Upper lobe of left lung (tissue), 6 donors: ENCODE data around the gene LRRC43. TPM values are rescaled to one million over a fixed set of nuclear protein-coding genes. Genes with fewer than 3 reads are reported as not detected.
A peak's percentile ranks its signal among the peaks of the same experiment; 100 is the strongest.

Experiments
- ATAC-seq, 2 donors: fragments of 200-7000 bp; cut with Tn5 transposase; one replicate each; pipeline ENCODE4 v1.9.1; 2022; ENCODE audit warnings: mild to moderate bottlenecking in 2 of 2, moderate library complexity in 2 of 2; ENCODE audit not compliant: low FRiP score in 2 of 2
- DNase-seq, 2 donors: peaks; one replicate each; pipeline ENCODE4 v3.0.0-alpha.2; 2019 to 2020
- H3K27ac ChIP-seq, 4 donors: fragments of 200-600 bp; sonication (generic); one replicate each; pipeline ENCODE4 v1.5.1; 2016 to 2019
- H3K27me3 ChIP-seq, 4 donors: fragments of 200-600 bp; sonication (generic); one replicate each; pipeline ENCODE4 v1.5.1; 2017 to 2019
- H3K36me3 ChIP-seq, 4 donors: fragments of 200-600 bp; sonication (generic); one replicate each; pipeline ENCODE4 v1.5.1; 2016 to 2019
- H3K4me1 ChIP-seq, 4 donors: fragments of 200-600 bp; sonication (generic); one replicate each; pipeline ENCODE4 v1.5.1; 2018 to 2019
- H3K4me3 ChIP-seq, 4 donors: fragments of 200-600 bp; sonication (generic); one replicate each; pipeline ENCODE4 v1.5.1; 2017 to 2019; ENCODE audit warnings: mild to moderate bottlenecking in 2 of 4, moderate library complexity in 1 of 4
- H3K9me3 ChIP-seq, 4 donors: fragments of 200-600 bp; sonication (generic); one replicate each; pipeline ENCODE4 v1.5.1; 2018 to 2019
- EP300 ChIP-seq, 4 donors: sonication (generic); formaldehyde crosslinking; IDR thresholded peaks; one replicate each; pipeline ENCODE4 v1.5.1; 2017; ENCODE audit warnings: antibody characterized with exemption in 4 of 4, control low read depth in 2 of 4
- POLR2A ChIP-seq, 4 donors: fragments of 450-650 bp; IDR thresholded peaks; one replicate each; pipeline ENCODE4 v1.5.1; 2016 to 2017; ENCODE audit warnings: antibody characterized with exemption in 4 of 4, mild to moderate bottlenecking in 2 of 4
- POLR2AphosphoS5 ChIP-seq, 2 donors: sonication (generic); formaldehyde crosslinking; IDR thresholded peaks; one replicate each; pipeline ENCODE4 v1.5.1; 2017; ENCODE audit warnings: antibody characterized with exemption in 2 of 2
- WGBS, 2 donors: methylation state at CpG; one replicate each; pipeline ENCODE4 v1.1.5; 2017 to 2018; 5-methylcytosine and 5-hydroxymethylcytosine counted together
- total RNA-seq, 6 donors: library from RNA; depleted of rRNA in 4 of 6; stranded (reverse); fragments of >200 nt in 4 of 6; gene quantifications; one replicate each; pipeline versions ENCODE4 v1.1.0 to v1.2.1, GENCODE V29; 2016 to 2021
- TF ChIP-seq, protein P1 (sequence below), 6 experiments: fragments of 450-650 bp in 4 of 6; fragments of 200-600 bp in 2 of 6; sonication (generic) in 2 of 6; IDR thresholded peaks; one replicate each; pipeline ENCODE4 v1.5.1; 2016 to 2019; ENCODE audit warnings: antibody characterized with exemption in 6 of 6
- donor health status: DM: no; HTN: no; CAD: no; lungs with moderate emphysema.
- donor health status: DM: no; HTN: yes; CAD: no; lungs with severe emphysema.

LRRC43 gene
- total RNA-seq, 6 donors from 2014 or later: 0.72 to 13.6 (median 5.5) TPM

DNA sequence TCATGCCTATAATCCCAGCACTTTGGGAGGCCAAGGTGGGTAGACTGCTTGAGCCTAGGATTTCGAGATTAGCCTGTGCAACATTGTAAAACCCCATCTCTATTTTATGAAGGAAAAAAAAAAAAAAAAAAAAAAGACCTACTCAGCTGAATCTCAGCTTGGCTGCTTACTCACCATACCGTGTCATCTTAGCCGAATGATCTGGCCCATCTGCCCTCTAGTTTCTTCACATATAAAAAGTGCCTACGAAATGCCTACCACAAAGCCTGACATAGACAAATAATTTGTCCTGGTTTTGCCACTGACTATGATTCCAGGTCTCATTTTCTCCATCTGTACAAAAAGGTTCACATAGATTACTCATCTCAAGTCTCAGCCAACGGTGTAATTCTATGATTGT lies 32.8 kb downstream of the LRRC43 start:
- ATAC-seq (no peak), DNase-seq (no peak)
- no peaks in the 10 kb centered on the region for H3K27me3 ChIP-seq
- 92 to 95% methylated on average over 5 of the region's 5 CpGs for WGBS, 2 donors
- TF ChIP-seq POLR2A (IDR thresholded peaks at IDR 0.05) (no peak), EP300 (IDR thresholded peaks at IDR 0.05) (no peak), POLR2AphosphoS5 (IDR thresholded peaks at IDR 0.05) (no peak)
- TF ChIP-seq, protein P1, sequence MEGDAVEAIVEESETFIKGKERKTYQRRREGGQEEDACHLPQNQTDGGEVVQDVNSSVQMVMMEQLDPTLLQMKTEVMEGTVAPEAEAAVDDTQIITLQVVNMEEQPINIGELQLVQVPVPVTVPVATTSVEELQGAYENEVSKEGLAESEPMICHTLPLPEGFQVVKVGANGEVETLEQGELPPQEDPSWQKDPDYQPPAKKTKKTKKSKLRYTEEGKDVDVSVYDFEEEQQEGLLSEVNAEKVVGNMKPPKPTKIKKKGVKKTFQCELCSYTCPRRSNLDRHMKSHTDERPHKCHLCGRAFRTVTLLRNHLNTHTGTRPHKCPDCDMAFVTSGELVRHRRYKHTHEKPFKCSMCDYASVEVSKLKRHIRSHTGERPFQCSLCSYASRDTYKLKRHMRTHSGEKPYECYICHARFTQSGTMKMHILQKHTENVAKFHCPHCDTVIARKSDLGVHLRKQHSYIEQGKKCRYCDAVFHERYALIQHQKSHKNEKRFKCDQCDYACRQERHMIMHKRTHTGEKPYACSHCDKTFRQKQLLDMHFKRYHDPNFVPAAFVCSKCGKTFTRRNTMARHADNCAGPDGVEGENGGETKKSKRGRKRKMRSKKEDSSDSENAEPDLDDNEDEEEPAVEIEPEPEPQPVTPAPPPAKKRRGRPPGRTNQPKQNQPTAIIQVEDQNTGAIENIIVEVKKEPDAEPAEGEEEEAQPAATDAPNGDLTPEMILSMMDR (IDR thresholded peaks at IDR 0.05): no peak
- H3K36me3 ChIP-seq: peaks cover 36 to 95% (median 83%) of the 10 kb centered on the region in 4 donors
- no peaks in the 10 kb centered on the region for H3K9me3 ChIP-seq
- H3K4me3 ChIP-seq: no peak overlapping the region
- H3K27ac ChIP-seq: no peak overlapping the region
- H3K4me1 ChIP-seq: no peaks in the 10 kb centered on the region

DNA sequence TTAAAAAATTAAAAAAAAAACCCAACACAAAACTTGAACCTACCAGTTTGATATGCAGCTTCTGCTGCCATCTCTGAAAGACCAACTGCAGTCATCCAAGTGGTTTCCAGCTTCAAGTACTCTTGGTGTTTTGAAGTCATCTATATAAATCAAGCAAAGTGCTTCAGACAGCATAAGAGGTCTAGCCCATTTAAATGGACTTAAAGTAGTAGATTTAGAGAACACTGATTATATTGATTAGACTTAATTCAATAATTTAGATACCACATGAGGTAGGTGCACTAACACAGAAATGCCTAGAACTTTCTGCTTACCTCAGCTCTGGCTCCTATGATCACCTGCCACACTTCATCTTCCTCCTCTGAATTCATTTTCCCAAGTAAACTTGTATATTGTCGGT lies 33.5 kb downstream of the LRRC43 start:
- H3K36me3 ChIP-seq: peaks cover 36 to 95% (median 84%) of the 10 kb centered on the region in 4 donors
- H3K9me3 ChIP-seq: no peaks in the 10 kb centered on the region
- no peak overlapping the region for H3K27ac ChIP-seq
- no peak for TF ChIP-seq POLR2A (IDR thresholded peaks at IDR 0.05)
- TF ChIP-seq, protein P1 (IDR thresholded peaks at IDR 0.05): no peak
- H3K27me3 ChIP-seq: no peaks in the 10 kb centered on the region
- H3K4me3 ChIP-seq: no peak overlapping the region
- DNase-seq (no peak), ATAC-seq (no peak)
- 85 to 100% methylated on average over 1 of the region's 1 CpG for WGBS, 2 donors
- no peaks in the 10 kb centered on the region for H3K4me1 ChIP-seq

DNA sequence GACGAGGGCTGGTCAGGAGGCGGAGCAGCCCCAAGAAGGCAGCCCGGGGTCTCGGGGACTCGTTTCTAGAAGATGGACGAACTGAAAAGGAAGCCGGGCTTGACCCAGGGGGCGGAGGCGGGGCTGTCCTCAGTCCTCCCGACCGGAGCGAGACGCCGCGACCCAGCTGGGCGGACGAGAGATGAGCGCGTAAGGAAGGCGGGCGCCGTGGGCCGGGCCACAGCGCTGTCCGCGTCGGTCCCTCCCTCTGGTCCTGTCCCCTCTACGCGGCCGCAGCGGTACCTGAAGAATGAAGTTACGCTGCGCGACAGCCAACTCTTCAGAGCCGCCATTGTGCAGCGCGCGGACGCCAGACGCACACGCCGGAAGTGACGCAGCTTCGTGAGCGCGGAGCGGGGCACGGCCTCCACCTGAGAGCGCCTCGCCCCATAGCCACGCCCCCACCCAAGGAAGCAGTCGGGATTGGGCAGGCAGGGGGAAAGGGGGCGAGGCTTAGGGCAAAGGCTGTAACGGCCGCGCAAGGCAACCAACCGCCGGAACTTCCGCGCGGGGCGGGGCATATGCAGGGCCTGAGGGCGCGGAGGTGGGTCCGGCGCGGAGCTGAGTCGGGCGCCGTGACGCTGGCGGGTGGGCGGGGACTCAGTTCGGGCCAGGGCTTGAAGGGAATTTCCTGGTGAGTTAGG lies 42.9 kb downstream of the LRRC43 start, which contains the start of gene DIABLO:
Gene DIABLO (minus strand): TSS at position 370 of the 683 bp plus-strand sequence. CDS start 38 bp downstream, at position 332.
- peak within 1 kb of the TSS; percentile 90 to 95 (median 92) for H3K27ac ChIP-seq
- no peaks in the 10 kb centered on the region for H3K27me3 ChIP-seq
- ATAC-seq (peak; percentile 98 to 100), DNase-seq (peak; percentile 100)
- peaks cover 0 to 46% (median 20%) of the 10 kb centered on the region in 4 donors for H3K36me3 ChIP-seq
- WGBS, 2 donors: 2% methylated on average over 12 of the region's 74 CpGs; no CpG with 5 or more reads in 1 of the 2 donors
- peak within 1 kb of the TSS; percentile 56 to 91 (median 70) for H3K4me3 ChIP-seq
- H3K4me1 ChIP-seq: peaks cover 16 to 26% (median 19%) of the 10 kb centered on the region in 4 donors
- H3K9me3 ChIP-seq: no peaks in the 10 kb centered on the region
- TF ChIP-seq, protein P1 (IDR thresholded peaks at IDR 0.05): peak in 1 of 6 experiments; percentile 34
- peak in 1 of 4 donors; percentile 92 for TF ChIP-seq EP300 (IDR thresholded peaks at IDR 0.05)
- TF ChIP-seq POLR2AphosphoS5 (IDR thresholded peaks at IDR 0.05): peak; percentile 98
- peak in 3 of 4 donors; percentile 82 to 98 (median 98) for TF ChIP-seq POLR2A (IDR thresholded peaks at IDR 0.05)

DNA sequence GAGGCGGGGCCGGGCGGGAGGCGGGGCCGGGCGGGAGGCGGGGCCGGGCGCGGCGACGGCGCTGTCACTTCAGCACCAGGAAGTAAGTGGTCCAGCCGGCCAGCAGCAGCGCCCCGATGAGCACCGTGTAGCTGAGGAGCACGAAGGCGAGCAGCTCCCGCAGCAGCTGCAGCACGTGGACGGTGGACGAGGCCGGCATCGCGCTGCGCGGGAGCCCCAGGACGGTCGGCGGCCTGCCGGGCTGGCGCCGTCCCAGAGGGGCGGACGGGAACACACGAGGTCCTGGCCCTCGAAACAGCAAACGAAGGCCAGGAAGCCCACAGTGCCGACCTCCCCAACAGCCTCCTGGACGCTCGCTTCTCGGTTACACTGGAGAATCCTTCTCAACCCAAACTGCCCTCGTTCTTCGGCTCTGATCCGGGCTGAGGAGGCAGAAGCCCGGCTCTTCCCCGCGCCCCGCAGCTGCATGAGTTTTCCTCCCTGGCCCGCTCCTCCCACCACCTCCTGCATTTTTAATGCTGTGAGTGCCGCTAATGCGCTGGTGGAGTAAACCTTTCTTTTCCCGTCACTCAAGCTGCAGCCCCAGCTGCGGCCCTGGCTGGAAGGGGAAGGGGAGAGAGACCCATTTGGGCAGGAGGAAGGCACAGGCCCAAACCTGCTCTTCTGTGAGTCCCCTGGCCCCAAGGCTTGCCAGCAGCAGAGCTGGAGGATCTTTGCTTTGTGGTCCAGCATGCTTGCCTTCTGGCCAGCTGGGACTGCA lies 43.6 kb downstream of the LRRC43 start:
- H3K36me3 ChIP-seq: peaks cover 0 to 47% (median 22%) of the 10 kb centered on the region in 4 donors
- H3K4me1 ChIP-seq: peaks cover 16 to 26% (median 19%) of the 10 kb centered on the region in 4 donors
- no peaks in the 10 kb centered on the region for H3K27me3 ChIP-seq
- ATAC-seq (no peak), DNase-seq (no peak)
- 21 to 28% methylated on average over 14 to 17 of the region's 55 CpGs for WGBS, 2 donors
- H3K4me3 ChIP-seq: peak overlapping the region; percentile 15 to 91 (median 70)
- no peaks in the 10 kb centered on the region for H3K9me3 ChIP-seq
- H3K27ac ChIP-seq: peak overlapping the region; percentile 7 to 72 (median 30)
- TF ChIP-seq EP300 (IDR thresholded peaks at IDR 0.05) (no peak), POLR2AphosphoS5 (IDR thresholded peaks at IDR 0.05) (peak in 1 of 2 donors; percentile 21)

DNA sequence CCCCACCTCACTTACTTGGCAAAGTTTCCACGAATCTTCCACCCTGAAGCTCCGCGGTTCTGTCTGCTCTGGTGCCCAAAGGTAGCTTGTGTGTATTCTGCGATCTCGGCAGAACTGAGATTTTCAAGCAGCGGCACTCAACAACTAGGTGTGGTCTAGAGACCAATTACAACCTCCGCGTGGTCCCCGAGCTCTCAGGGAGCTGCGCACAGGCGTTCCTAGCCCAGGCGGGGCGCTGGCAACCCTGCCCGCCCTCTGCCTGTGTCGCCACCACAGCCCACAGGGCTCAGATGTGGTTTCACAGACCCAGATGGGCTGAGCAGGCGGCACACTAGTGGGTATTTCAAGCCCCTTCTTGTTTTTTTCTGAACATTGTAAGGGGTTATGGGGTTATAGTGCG lies 44.4 kb downstream of the LRRC43 start:
- peaks cover 0 to 48% (median 24%) of the 10 kb centered on the region in 4 donors for H3K36me3 ChIP-seq
- H3K4me3 ChIP-seq: no peak overlapping the region
- DNase-seq (peak in 1 of 2 donors; percentile 81), ATAC-seq (no peak)
- H3K27me3 ChIP-seq: no peaks in the 10 kb centered on the region
- H3K9me3 ChIP-seq: no peaks in the 10 kb centered on the region
- H3K27ac ChIP-seq: no peak overlapping the region
- WGBS, 2 donors: 87 to 91% methylated on average over 17 of the region's 17 CpGs
- TF ChIP-seq EP300 (IDR thresholded peaks at IDR 0.05) (no peak), POLR2AphosphoS5 (IDR thresholded peaks at IDR 0.05) (no peak), POLR2A (IDR thresholded peaks at IDR 0.05) (no peak)
- TF ChIP-seq, protein P1 (IDR thresholded peaks at IDR 0.05): no peak
- peaks cover 16 to 26% (median 19%) of the 10 kb centered on the region in 4 donors for H3K4me1 ChIP-seq
